Activated CD8-positive, alpha-beta memory T cell treated with anti-CD3 and anti-CD28 coated beads, Interleukin-2, amount 50 U/mL, for 24 hours (primary cell): ENCODE data around the gene RBM4.
"Not testable (repeated sequence)": the region's sequence is repeated elsewhere in the genome, so short reads cannot be mapped to it uniquely, and the experiment has no call there.

ENCODE experiments used
- DNase-seq: peaks from one replicate; pipeline ENCODE4 v3.0.0-alpha.2; 2020; ENCODE audit errors: extremely low read depth

Gene RBM4, protein sequence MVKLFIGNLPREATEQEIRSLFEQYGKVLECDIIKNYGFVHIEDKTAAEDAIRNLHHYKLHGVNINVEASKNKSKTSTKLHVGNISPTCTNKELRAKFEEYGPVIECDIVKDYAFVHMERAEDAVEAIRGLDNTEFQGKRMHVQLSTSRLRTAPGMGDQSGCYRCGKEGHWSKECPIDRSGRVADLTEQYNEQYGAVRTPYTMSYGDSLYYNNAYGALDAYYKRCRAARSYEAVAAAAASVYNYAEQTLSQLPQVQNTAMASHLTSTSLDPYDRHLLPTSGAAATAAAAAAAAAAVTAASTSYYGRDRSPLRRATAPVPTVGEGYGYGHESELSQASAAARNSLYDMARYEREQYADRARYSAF

DNA sequence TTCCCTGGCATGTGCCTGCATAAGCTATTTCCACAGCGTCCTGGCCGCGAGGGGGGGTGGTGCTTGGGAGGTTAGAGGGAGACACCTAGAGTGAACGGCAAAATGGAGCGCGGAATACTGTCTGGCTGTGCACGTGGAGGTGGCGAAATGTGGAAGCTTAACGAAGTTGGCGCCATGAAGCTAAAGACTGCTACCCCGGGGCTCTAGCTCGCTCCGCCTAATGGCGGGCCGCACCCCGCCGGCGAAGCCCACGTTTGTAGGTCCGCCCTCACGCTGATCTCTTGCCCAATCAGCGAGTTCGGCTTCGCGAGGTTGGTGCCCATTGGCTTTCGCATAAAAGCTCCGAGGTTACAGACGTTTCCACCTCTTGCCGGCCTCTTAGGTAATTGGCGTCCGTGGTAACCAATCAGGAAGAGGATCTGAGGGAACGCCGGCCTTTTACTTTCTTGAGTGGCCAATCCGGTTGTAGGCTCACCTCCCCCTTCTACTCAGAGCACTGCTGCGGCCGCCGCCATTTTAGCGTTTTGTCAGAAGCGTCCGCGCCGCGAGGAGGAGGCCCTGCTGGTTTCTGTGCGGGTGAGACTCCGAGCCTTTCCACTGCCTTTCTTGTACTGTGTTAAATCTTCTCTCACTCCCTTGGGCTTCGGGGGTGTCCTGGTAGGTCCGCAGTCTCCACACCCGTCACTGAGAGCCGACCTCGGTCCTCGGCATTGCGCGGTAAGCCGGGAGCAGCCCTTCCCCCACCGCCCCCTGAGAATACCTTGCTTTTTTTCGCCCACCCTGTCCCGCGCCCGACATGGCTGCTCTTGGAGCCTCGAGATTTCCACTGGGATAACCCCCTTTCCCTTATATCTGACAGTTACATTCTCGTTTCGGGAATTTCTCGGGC, at the start of gene RBM4:
Gene RBM4 (plus strand): TSS at position 527 of the 889 bp plus-strand sequence. CDS start 1,009 bp downstream, outside the sequence.
- peak; percentile 95 for DNase-seq

GRCh38 chr11:66589315-66589714, 49.2 kb upstream of the RBM4 start:
- DNase-seq: not testable (repeated sequence)

DNA sequence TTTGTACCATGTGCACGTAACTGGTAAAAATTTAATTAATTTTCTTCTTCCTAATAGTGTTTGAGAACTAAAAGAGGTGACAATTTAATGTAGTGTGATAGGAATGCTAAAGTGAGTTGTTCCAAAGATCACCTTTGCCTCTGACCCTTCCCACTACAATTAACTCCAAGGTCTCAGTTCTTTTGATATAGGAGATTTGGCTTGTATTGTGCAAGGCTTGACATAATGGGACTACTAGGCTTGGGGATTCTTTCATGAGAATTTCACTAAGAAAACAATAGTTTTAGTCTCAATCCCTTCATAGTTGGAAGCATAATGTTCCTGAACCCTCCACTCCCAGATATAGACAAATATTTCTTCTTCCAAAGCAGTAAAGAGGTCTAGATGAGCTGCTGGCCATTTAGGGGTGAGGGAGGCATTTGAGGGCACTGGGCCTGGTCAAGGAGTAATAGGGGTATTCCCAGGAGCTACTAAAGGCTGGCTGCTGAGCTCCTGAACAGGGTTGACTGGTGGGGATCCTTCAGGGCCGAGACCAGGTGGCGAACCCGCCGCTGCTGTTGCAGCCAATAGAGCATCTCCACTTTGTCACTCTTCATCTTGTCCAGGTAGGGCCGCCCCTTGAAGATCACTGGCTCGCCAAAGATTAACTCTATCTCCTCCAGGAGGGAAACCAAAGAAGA, 48.4 kb upstream of the RBM4 start:
- no peak for DNase-seq

- no peak for DNase-seq
Observed at GRCh38 chr11:66591175-66591574, 47.3 kb upstream of the RBM4 start.

GRCh38 chr11:66592457-66593302, 45.8 kb upstream of the RBM4 start, which contains the start of the genes CCDC87 and CCS:
Gene CCDC87 (minus strand): TSS chr11:66593063. CDS start chr11:66593015, 48 bp downstream.
Gene CCS (plus strand): TSS chr11:66593185. CDS start chr11:66593262, 77 bp downstream.
- DNase-seq: peak; percentile 97

DNA sequence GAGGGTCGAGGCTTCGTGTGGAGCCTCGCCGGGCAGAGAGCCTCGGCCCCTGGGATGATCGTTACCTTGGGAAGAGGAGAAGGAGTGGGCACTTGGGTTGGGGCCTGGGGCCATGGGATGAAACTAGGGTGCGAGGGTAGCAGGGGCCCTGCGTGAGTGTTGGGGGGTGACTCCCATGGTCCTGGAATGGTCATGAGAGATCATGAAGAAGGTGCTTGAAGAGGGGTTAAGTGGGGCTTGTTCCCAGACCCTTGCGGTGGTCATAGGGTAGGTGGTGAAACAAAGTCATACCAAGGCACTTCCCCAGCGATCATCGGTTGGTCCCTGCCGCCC, 45.2 kb upstream of the RBM4 start:
- DNase-seq: no peak

DNA sequence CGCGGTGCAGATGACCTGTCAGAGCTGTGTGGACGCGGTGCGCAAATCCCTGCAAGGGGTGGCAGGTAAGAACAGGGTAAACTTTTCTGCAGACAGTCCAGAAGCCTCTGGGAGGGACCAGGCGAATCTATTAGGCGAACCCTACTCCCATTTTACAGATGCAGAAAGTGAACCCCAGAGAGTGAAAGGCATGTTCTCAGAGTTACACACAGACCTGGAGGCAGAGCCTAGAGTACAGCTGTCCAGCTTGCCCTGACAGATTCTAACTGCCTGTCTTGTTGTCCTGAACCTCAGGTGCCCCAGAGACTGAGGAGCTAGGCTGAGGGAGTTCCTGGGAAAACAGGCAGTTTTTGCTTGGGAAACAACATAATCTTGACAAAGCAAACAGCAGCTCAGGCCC, 44.9 kb upstream of the RBM4 start:
- no peak for DNase-seq

- no peak for DNase-seq
Observed at GRCh38 chr11:66595245-66595904, 43.1 kb upstream of the RBM4 start.

DNA sequence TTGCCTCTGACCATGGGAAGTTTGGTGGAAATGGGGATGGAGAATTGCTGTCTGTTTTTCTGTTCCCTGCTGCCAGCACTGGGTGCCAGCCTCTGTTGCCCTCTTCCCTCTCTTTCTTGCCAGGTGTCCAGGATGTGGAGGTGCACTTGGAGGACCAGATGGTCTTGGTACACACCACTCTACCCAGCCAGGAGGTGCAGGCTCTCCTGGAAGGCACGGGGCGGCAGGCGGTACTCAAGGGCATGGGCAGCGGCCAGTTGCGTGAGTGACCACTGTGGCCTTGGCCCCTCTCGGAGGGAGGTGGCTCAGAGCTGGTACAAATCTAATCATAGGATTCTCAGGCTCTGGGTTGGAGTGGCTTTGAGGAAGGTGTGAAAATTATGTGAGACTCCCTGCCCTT, 39.5 kb upstream of the RBM4 start:
- DNase-seq: no peak

DNA sequence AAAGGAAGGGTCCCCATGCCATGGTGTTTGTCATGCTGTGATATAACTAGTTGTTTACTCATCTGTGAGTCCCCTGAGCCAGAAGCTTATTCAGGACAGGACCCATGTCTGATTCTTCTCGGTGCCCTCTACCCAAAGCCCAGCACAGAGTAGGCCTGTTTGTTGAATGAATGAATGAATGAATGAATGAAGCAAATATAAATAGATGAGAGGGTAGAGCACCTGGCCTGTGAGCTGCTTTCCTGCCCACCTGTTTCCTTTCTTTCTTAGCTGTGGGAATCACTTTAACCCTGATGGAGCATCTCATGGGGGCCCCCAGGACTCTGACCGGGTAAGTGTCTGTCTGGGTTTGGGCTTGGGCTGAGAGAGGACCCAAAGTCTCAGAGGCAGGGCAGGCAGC, 38.3 kb upstream of the RBM4 start:
- DNase-seq: no peak

- DNase-seq: no peak
Observed at GRCh38 chr11:66600631-66601233, 37.8 kb upstream of the RBM4 start.

GRCh38 chr11:66603072-66603471, 35.4 kb upstream of the RBM4 start:
- DNase-seq: no peak

DNA sequence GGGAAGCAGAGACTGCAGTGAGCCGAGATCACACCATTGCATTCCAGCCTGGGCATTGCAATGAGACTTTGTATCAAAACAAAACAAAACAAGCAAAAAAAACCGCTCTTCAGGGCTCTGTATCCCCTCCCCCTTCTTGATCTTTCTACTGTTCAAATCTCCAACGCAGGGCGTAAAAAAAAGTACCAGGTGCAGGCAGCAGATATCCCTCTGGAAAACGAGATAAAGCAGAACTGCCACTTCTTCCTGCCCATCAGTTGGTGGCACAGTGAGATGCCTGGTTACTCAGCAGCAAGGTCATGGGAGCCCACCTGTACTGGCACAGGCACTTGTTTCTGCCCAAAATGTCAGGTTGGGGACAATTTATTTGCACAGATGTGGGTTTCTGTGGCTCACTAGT, 34.3 kb upstream of the RBM4 start:
- no peak for DNase-seq

DNA sequence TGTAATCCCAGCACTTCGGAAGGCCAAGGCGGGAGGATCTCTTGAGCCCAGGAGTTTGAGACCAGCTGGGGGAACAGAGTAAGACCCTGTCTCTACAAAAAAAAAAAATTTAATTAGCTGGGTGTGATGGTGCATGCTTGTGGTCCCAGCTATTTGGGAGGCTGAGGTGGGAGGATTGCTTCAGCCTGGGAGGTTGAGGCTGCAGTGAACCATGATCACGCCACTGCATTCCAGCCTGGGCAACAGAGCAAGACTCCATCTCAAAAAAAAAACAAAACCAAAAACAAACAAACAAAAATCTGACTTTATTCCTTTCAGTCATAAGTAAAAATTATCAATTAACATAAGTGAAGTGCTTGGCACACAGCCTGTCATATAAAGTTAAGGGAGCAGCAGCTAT, 31.9 kb upstream of the RBM4 start:
- DNase-seq: not testable (repeated sequence)

GRCh38 chr11:66607126-66607834, 31.2 kb upstream of the RBM4 start:
- DNase-seq: no peak

DNA sequence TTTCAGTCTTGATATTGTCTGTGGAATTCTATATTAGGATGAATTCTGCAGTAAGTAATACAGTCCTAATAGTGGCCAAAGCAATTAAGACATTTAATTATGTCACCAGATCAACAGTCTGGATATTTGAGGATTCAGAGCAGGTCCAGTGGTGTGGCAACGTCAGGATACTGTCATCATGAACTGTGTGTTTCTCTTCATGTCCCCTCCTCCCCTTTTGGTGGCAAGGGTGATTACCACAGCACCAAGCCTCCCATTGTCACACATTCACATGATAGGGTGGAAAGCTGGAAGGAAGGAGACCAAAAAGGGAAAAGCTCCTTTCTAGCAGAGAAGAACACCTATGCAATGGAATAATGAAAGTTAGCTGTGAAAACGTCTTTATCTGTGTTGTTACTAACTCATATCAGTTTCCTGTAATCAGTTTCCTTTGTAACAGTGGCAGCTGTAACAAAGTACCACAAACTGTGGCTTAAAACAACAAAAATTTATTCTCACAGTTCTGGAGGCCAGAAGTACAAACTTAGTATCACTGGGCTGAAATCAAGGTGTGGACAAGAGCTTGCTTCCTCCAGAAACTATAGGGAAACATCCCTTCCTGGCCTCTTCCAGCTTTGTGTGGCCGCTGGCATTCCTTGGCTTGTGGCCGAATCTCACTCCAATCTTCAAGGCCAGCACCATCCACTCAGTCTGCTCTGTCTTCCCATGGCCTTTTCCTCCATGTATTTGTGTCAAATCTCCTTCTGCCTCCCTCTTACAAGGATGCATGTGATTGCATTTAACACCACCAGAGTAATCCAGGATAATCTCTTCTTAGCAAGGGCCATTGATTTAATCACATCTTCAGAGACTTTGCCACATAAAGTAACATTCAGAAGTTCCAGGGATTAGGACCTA, 28.5 kb upstream of the RBM4 start:
- DNase-seq: no peak

DNA sequence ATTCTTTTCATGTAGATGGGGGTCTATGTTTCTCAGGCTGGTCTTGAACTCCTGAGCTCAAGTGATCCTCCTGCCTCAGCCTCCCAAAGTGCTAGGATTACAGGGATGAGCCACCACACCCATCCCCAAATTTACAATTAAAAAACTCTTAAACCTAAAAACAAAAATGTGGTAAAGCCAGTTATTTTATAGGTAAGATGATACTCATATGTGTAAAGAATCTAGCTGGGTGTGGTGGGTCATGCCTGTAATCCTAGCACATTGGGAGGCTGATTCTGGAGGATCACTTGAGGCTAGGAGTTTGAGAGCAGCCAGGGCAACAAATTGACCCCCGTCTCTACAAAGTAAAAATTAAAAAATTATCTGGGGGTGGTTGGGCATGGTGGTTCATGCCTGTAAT, 26.0 kb upstream of the RBM4 start:
- DNase-seq: no peak

DNA sequence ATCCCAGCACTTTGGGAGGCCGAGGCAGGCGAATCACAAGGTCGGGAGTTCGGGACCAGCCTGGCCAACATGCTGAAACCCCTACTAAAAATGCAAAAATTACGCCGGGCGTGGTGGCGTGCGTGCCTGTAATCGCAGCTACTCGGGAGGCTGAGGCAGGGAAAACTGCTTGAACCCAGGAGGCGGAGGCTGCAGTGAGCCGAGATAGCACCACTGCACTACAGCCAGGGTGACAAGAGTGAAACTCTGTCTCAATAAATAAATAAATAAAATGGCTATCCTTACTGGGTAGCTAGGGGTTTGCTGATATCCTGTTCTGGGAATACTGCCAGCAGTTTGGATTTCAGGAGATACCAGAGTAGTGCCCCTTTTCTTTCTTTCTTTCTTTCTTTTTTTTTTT, 24.4 kb upstream of the RBM4 start:
- no peak for DNase-seq
